Heart left ventricle (tissue), 16 donors: ENCODE data around the gene NTHL1. TPM values are rescaled to one million over a fixed set of nuclear protein-coding genes. Genes with fewer than 3 reads are reported as not detected.

Experiments
- ATAC-seq, 4 donors: fragments of 200-7000 bp; cut with Tn5 transposase; one replicate each; pipeline ENCODE4 v1.9.1; 2020 to 2022; ENCODE audit warnings: moderate library complexity in 4 of 4, mild to moderate bottlenecking in 3 of 4, moderate number of reproducible peaks in 1 of 4
- DNase-seq, 5 donors: peaks; one replicate each; pipeline ENCODE4 v3.0.0-alpha.2; 2020
- H3K27ac ChIP-seq, 12 donors: fragments of 200-600 bp; sonication (generic) in 4 of 12; one replicate each; pipeline versions ENCODE4 v1.5.0 to v1.8.0; 2016 to 2022; ENCODE audit warnings: mild to moderate bottlenecking in 2 of 12
- H3K27me3 ChIP-seq, 9 donors: fragments of 200-600 bp; sonication (generic) in 2 of 9; one replicate each; pipeline versions ENCODE4 v1.5.1 to v1.8.0; 2016 to 2022; ENCODE audit warnings: mild to moderate bottlenecking in 3 of 9
- H3K36me3 ChIP-seq, 9 donors: fragments of 200-600 bp; sonication (generic) in 2 of 9; one replicate each; pipeline versions ENCODE4 v1.5.0 to v1.8.0; 2018 to 2022; ENCODE audit warnings: mild to moderate bottlenecking in 2 of 9
- H3K4me1 ChIP-seq, 12 donors: fragments of 200-600 bp; sonication (generic) in 4 of 12; one replicate each; pipeline versions ENCODE4 v1.5.0 to v1.8.0; 2016 to 2022; ENCODE audit warnings: mild to moderate bottlenecking in 3 of 12
- H3K4me3 ChIP-seq, 12 donors: fragments of 200-600 bp; sonication (generic) in 4 of 12; one replicate each; pipeline versions ENCODE4 v1.5.0 to v1.8.0; 2017 to 2022; ENCODE audit warnings: mild to moderate bottlenecking in 9 of 12, moderate library complexity in 4 of 12
- H3K9me3 ChIP-seq, 12 donors: fragments of 200-600 bp; sonication (generic) in 4 of 12; one replicate each; pipeline versions ENCODE4 v1.5.0 to v1.8.0; 2016 to 2022; ENCODE audit warnings: mild to moderate bottlenecking in 1 of 12
- POLR2A ChIP-seq, 2 donors: fragments of 450-650 bp; IDR thresholded peaks; one replicate each; pipeline ENCODE4 v1.6.1; 2017; ENCODE audit warnings: antibody characterized with exemption in 2 of 2, mild to moderate bottlenecking in 2 of 2, moderate library complexity in 2 of 2
- WGBS, 4 donors: extraction: QIAGEN DNeasy Blood & Tissue Kit in 2 of 4; methylation state at CpG; one replicate each; pipeline versions ENCODE4 v1.1.5 to v1.1.7; 2013 to 2018; 5-methylcytosine and 5-hydroxymethylcytosine counted together
- intact Hi-C, 10 donors: fragments of 100-400 bp; cut with DNase I; formaldehyde crosslinking; loops; one replicate each; pipeline versions ENCODE4 v1.11.1 to v1.14.2; 2022
- polyA plus RNA-seq, 2 donors: library from polyadenylated mRNA; stranded (reverse); fragments of 200-250 nt; gene quantifications; one replicate each; pipeline ENCODE4 v1.2.3, GENCODE V29; 2013
- total RNA-seq, 9 donors: library from RNA; depleted of rRNA in 2 of 9; stranded (reverse); fragments of >200 nt in 2 of 9; fragmentation: NEBNext Ultra II Directional in 3 of 9; extraction: Animal tissue kit (Norgen Biotek cat#: 25700) in 3 of 9; gene quantifications; one replicate each; pipeline versions ENCODE4 v1.1.0 to v1.2.4, GENCODE V29; 2016 to 2023
- TF ChIP-seq, protein P1 (sequence below), 12 donors: fragments of 200-600 bp; sonication (generic) in 4 of 12; IDR thresholded peaks; one replicate each; pipeline versions ENCODE4 v1.5.0 to v1.8.0; 2018 to 2022; ENCODE audit warnings: antibody characterized with exemption in 12 of 12, mild to moderate bottlenecking in 5 of 12
- donor health status: ischemic (EF 13 %, LVEDD 7.1; RV severe dilation, severe dysfunction).
- donor health status: healthy with polysubstance abuse.
- donor health status: DM: no; HTN: yes; CAD: no.
- donor health status: DM: no; HTN: no; CAD: no.
- donor health status: ischemic (EF 25% LVEDD 6.9; RV normal size, moderate dysfunction).
- donor health status: ischemic (EF 25% LVEDD 5.7; RV mildly dilated, moderate dysfunction).
- donor health status: healthy.
- donor health status: DM: yes; HTN: yes; CAD: no.
- donor health status: ischemic (EF 35%, LVEDD 5.7; RV mildly dilated, moderate dysfunction).
- donor health status: nonischemic (EF 11% LVEDD 7.7; RV severe dilation, severe dysfunction).
- donor health status: DM: yes; HTN: yes; CAD: no.
- donor health status: PGD.
- donor health status: ischemic (EF 29% LVEDD 5.4; RV normal size, mild dysfunction).
- donor health status: nonischemic (EF 23%, LVEDD 6.1; RV moderate dilation, normal function).

NTHL1 gene
- total and polyA plus RNA-seq, 11 donors = 9.0 to 32.3 (median 12.2) TPM

DNA sequence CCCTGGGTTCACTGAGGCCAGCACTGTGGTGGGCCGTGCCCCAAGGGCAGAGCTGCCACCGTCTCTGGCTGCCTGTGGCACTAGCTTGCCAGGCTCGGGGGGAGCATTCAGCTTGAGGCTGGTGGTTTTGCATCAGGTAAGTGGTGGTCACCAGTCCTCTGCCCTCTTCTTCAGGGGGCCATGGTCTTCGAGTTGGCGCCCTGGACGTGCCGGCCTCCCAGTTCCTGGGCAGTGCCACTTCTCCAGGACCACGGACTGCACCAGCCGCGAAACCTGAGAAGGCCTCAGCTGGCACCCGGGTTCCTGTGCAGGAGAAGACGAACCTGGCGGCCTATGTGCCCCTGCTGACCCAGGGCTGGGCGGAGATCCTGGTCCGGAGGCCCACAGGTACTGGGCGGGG, 32.4 kb upstream of the NTHL1 start:
- WGBS, 4 donors = 87 to 96% (median 94%) methylated on average over 6 to 16 of the region's 16 CpGs
- Histone ChIP-seq H3K4me1 (peaks cover 5 to 32% (median 22%) of the 10 kb centered on the region in 12 donors), H3K9me3 (no peaks in the 10 kb centered on the region), H3K4me3 (no peak overlapping the region), H3K27ac (no peak overlapping the region), H3K36me3 (peaks cover 0 to 92% (median 69%) of the 10 kb centered on the region in 9 donors), H3K27me3 (no peaks in the 10 kb centered on the region)
- TF ChIP-seq, protein P1, sequence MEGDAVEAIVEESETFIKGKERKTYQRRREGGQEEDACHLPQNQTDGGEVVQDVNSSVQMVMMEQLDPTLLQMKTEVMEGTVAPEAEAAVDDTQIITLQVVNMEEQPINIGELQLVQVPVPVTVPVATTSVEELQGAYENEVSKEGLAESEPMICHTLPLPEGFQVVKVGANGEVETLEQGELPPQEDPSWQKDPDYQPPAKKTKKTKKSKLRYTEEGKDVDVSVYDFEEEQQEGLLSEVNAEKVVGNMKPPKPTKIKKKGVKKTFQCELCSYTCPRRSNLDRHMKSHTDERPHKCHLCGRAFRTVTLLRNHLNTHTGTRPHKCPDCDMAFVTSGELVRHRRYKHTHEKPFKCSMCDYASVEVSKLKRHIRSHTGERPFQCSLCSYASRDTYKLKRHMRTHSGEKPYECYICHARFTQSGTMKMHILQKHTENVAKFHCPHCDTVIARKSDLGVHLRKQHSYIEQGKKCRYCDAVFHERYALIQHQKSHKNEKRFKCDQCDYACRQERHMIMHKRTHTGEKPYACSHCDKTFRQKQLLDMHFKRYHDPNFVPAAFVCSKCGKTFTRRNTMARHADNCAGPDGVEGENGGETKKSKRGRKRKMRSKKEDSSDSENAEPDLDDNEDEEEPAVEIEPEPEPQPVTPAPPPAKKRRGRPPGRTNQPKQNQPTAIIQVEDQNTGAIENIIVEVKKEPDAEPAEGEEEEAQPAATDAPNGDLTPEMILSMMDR (IDR thresholded peaks at IDR 0.05) = no peak
- no peak for TF ChIP-seq POLR2A (IDR thresholded peaks at IDR 0.05)
- ATAC-seq (no peak), DNase-seq (no peak)
- intact Hi-C loops = loop anchor here in 3 of 10 donors (5.0 to 10.0 kb wide), 2 partner anchors 55 to 58 kb away; partner anchors contain the start of gene NHERF2 (in 2 of the 3)

DNA sequence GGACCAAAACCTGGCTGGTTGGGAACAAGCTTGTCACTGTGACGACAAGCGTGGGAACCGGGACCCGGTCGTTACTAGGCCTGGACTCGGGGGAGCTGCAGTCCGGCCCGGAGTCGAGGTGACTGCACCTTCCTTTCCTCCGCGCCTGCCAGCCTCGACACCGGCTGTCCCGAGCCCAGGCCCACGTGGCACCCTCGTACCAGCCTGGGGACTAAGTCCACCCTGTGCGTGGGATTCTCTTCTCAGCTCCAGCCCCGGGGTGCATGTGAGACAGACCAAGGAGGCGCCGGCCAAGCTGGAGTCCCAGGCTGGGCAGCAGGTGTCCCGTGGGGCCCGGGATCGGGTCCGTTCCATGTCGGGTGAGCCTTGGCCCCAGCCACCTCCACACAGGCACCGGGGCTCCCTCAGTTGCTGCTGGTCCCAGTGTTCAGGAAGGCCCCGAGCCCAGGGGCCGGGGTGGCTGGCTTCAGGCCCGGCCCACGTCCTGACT, 31.7 kb upstream of the NTHL1 start:
- Histone ChIP-seq H3K4me3 (no peak overlapping the region), H3K27ac (no peak overlapping the region), H3K4me1 (peaks cover 5 to 32% (median 22%) of the 10 kb centered on the region in 12 donors), H3K27me3 (no peaks in the 10 kb centered on the region), H3K36me3 (peaks cover 0 to 91% (median 72%) of the 10 kb centered on the region in 9 donors), H3K9me3 (no peaks in the 10 kb centered on the region)
- TF ChIP-seq POLR2A (IDR thresholded peaks at IDR 0.05) = no peak
- TF ChIP-seq, protein P1 (IDR thresholded peaks at IDR 0.05) = no peak
- DNase-seq (no peak), ATAC-seq (no peak)
- 93 to 96% (median 95%) methylated on average over 19 to 30 of the region's 30 CpGs for WGBS, 4 donors
- intact Hi-C loops = no loop called here

DNA sequence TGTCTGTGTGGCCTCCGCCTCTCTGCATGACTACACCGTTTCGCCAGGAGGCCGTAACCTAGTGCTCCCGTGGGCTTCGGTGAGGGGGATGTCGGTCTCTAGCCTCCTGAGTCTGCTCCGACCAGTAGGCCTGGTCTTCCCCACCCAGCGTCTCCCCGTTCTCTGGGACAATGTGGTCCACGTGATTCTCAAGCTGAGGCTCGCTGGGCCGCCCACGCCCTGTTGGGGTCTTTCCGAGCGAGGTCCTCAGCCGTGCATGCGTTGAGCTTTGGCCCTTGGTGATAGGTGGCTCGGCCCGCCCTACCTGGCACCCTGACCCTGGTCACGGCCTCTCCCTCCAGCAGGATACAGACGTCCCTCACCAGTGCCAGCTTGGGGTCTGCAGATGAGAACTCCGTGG, 31.1 kb upstream of the NTHL1 start:
- no peak overlapping the region for H3K4me3 ChIP-seq
- DNase-seq (no peak), ATAC-seq (no peak)
- TF ChIP-seq POLR2A (IDR thresholded peaks at IDR 0.05) = no peak
- TF ChIP-seq, protein P1 (IDR thresholded peaks at IDR 0.05) = no peak
- no peak overlapping the region for H3K27ac ChIP-seq
- no peaks in the 10 kb centered on the region for H3K27me3 ChIP-seq
- intact Hi-C loops = no loop called here
- peaks cover 0 to 91% (median 78%) of the 10 kb centered on the region in 9 donors for H3K36me3 ChIP-seq
- peaks cover 5 to 31% (median 22%) of the 10 kb centered on the region in 12 donors for H3K4me1 ChIP-seq
- 94 to 96% (median 96%) methylated on average over 18 to 23 of the region's 23 CpGs for WGBS, 4 donors
- H3K9me3 ChIP-seq = no peaks in the 10 kb centered on the region

DNA sequence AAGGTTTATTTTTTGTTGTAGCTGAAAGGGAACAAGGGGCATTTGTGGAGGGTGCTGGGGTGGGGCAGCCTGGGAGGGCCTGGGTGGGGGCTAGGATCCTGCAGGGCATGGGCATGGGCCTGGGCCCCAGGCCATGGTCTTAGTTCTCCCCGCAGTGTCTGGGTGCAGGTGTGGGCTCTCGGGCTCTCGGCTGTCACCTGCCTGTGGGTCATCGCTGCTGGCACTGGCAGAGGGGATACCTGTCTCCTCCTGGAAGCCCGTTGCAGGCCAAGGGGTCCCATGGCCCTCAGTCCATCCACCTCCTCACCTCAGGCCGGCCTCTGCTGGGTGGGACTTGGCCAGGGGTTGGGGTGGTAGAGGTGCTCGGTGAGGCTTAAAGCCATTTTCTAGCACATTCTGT, 30.5 kb upstream of the NTHL1 start:
- Histone ChIP-seq H3K27ac (no peak overlapping the region), H3K27me3 (no peaks in the 10 kb centered on the region), H3K36me3 (peaks cover 0 to 93% (median 84%) of the 10 kb centered on the region in 9 donors), H3K9me3 (no peaks in the 10 kb centered on the region), H3K4me3 (no peak overlapping the region), H3K4me1 (peaks cover 5 to 25% (median 18%) of the 10 kb centered on the region in 12 donors)
- ATAC-seq (no peak), DNase-seq (no peak)
- TF ChIP-seq POLR2A (IDR thresholded peaks at IDR 0.05) = no peak
- TF ChIP-seq, protein P1 (IDR thresholded peaks at IDR 0.05) = no peak
- 93 to 100% (median 97%) methylated on average over 1 to 7 of the region's 7 CpGs for WGBS, 4 donors
- intact Hi-C loops = no loop called here
